HepG2 (cell line): ENCODE results near the gene CRIP1. TPM values are rescaled to one million over a fixed set of nuclear protein-coding genes. Genes with fewer than 3 reads are reported as not detected.

Experiments
- ATAC-seq: fragments of 200-7000 bp; cut with Tn5 transposase; 3 replicates; pipeline ENCODE4 v1.9.1; 2020; ENCODE audit warnings: mild to moderate bottlenecking, moderate library complexity
- BruUV-seq: library from RNA; stranded (reverse); fragments of 400-500 nt; replicated peaks from 2 replicates; lab custom pipeline; 2021; lab: Mats Ljungman, UMichigan
- CTCF ChIA-PET: fragments of 300-600 bp; formaldehyde crosslinking; extraction: SDS; loops from one replicate; lab custom pipeline; 2021; ENCODE audit warnings: low total read pairs, inconsistent platforms, low intra/inter-chr PET ratio; lab: Yijun Ruan, JAX
- POLR2A ChIA-PET: fragments of 350-600 bp; sonication (Branson Sonifier 250); formaldehyde crosslinking; loops from one replicate; lab custom pipeline; 2020; ENCODE audit warnings: antibody characterized with exemption, inconsistent platforms; lab: Yijun Ruan, JAX
- DNase-seq: peaks from one replicate; pipeline ENCODE4 v3.0.0-alpha.2; 2015; ENCODE audit warnings: low spot score
- FAIRE-seq: peaks from 3 replicates; lab custom pipeline; 2011; peaks lifted over from hg19 to GRCh38; lab: Jason Lieb, UNC
- H2AFZ ChIP-seq: one replicate; pipeline ENCODE4 v1.6.1; 2011; ENCODE audit warnings: low read length, inconsistent platforms
- H3K27ac ChIP-seq: fragments of 300-600 bp; 3 replicates; pipeline ENCODE4 v1.8.0; 2011; ENCODE audit warnings: mixed run types, mild to moderate bottlenecking, mixed read lengths, low read length, inconsistent platforms; ENCODE audit not compliant: insufficient read depth; ENCODE audit errors: extremely low read length
- H3K27me3 ChIP-seq, 2 experiments: fragments of 200-600 bp in 1 of 2; 2 replicates in 1 of 2; 3 replicates in 1 of 2; pipeline versions ENCODE4 v1.6.0 to v1.8.0; 2011; ENCODE audit warnings: low read length in 2 of 2, mild to moderate bottlenecking in 2 of 2, moderate library complexity in 2 of 2, inconsistent platforms in 1 of 2; ENCODE audit not compliant: insufficient read depth in 2 of 2, control insufficient read depth in 1 of 2
- H3K36me3 ChIP-seq, 2 experiments: fragments of 200-600 bp in 1 of 2; replicated peaks in 1 of 2; 2 replicates in 1 of 2; 3 replicates in 1 of 2; pipeline versions ENCODE4 v1.5.1 to v1.8.0; 2011; ENCODE audit warnings: low read length in 2 of 2, inconsistent platforms in 1 of 2; ENCODE audit not compliant: insufficient read depth in 2 of 2, control insufficient read depth in 1 of 2
- H3K4me1 ChIP-seq: 2 replicates; pipeline ENCODE4 v1.5.1; 2012; ENCODE audit warnings: low read length, inconsistent platforms; ENCODE audit not compliant: insufficient read depth
- H3K4me2 ChIP-seq: 2 replicates; pipeline ENCODE4 v1.6.0; 2011; ENCODE audit warnings: low read depth, low read length, inconsistent platforms
- H3K4me3 ChIP-seq, 3 experiments: fragments of 200-600 bp in 1 of 3; sonication (generic), shearing (Covaris generic) in 1 of 3; replicated peaks in 1 of 3; 2 replicates each; pipeline ENCODE4 v1.5.1; 2011 to 2016; ENCODE audit warnings: low read length in 3 of 3, inconsistent platforms in 2 of 3, low read depth in 2 of 3, mild to moderate bottlenecking in 2 of 3, control low read depth in 1 of 3, mixed read lengths in 1 of 3; ENCODE audit not compliant: insufficient read depth in 1 of 3
- H3K79me2 ChIP-seq: one replicate; pipeline ENCODE4 v1.6.1; 2011; ENCODE audit warnings: low read length, inconsistent platforms; ENCODE audit not compliant: insufficient read depth
- H3K9ac ChIP-seq: 2 replicates; pipeline ENCODE4 v1.6.0; 2011; ENCODE audit warnings: mild to moderate bottlenecking, low read depth, low read length, inconsistent platforms; ENCODE audit not compliant: insufficient read depth
- H3K9me3 ChIP-seq: 2 replicates; pipeline ENCODE4 v1.5.1; 2012; ENCODE audit warnings: mild to moderate bottlenecking, low read length
- H4K20me1 ChIP-seq: 2 replicates; pipeline ENCODE4 v1.6.0; 2011; ENCODE audit warnings: inconsistent platforms, mild to moderate bottlenecking, low read length, moderate library complexity; ENCODE audit not compliant: insufficient read depth
- AKNA ChIP-seq: sonication (generic); formaldehyde crosslinking; IDR thresholded peaks from 2 replicates; pipeline ENCODE4 v1.4.0; 2020; ENCODE audit warnings: missing genetic modification reagents, borderline replicate concordance
- CCAR2 ChIP-seq: fragments of 200-400 bp; formaldehyde crosslinking; optimal IDR thresholded peaks from 2 replicates; pipeline ENCODE3; 2018; ENCODE audit warnings: low read depth, mild to moderate bottlenecking, low read length, moderate library complexity
- DNMT1 ChIP-seq: sonication (generic); formaldehyde crosslinking; IDR thresholded peaks from 2 replicates; pipeline ENCODE4 v1.5.1; 2020; ENCODE audit warnings: mild to moderate bottlenecking, missing genetic modification reagents
- EED ChIP-seq: sonication (generic); formaldehyde crosslinking; IDR thresholded peaks from 2 replicates; pipeline ENCODE4 v1.5.0; 2020; ENCODE audit warnings: mild to moderate bottlenecking, missing genetic modification reagents
- FOXP1 ChIP-seq, 2 experiments: fragments of 450-650 bp in 1 of 2; IDR thresholded peaks; 2 replicates each; pipeline ENCODE4 v1.6.1; 2017 to 2018; ENCODE audit warnings: antibody characterized with exemption in 1 of 2
- MAZ ChIP-seq, 2 experiments: sonication (generic) in 1 of 2; formaldehyde crosslinking in 1 of 2; IDR thresholded peaks; 2 replicates each; pipeline versions ENCODE4 v1.5.0 to v1.6.1; 2012 to 2020; ENCODE audit warnings: low read depth in 2 of 2, mild to moderate bottlenecking in 2 of 2, borderline replicate concordance in 1 of 2, improper control_type of control experiment in 1 of 2, low read length in 1 of 2, missing genetic modification reagents in 1 of 2, moderate library complexity in 1 of 2
- RBFOX2 ChIP-seq: fragments of 200-400 bp; formaldehyde crosslinking; IDR thresholded peaks from 2 replicates; pipeline ENCODE4 v1.6.1; 2017; ENCODE audit warnings: low read depth, mild to moderate bottlenecking, low read length
- STAT6 ChIP-seq: sonication (generic); formaldehyde crosslinking; IDR thresholded peaks from 2 replicates; pipeline ENCODE4 v1.4.0; 2020; ENCODE audit warnings: missing genetic modification reagents, mild to moderate bottlenecking, borderline replicate concordance
- ZBTB42 ChIP-seq: sonication (generic); formaldehyde crosslinking; IDR thresholded peaks from 2 replicates; pipeline ENCODE4 v1.5.0; 2020; ENCODE audit warnings: mild to moderate bottlenecking, missing genetic modification reagents
- ZHX1 ChIP-seq: sonication (generic); formaldehyde crosslinking; IDR thresholded peaks from 2 replicates; pipeline ENCODE4 v1.8.1; 2022; ENCODE audit warnings: low read depth, mild to moderate bottlenecking, missing genetic modification reagents
- WGBS: methylation state at CpG from one replicate; pipeline ENCODE4 v1.1.6; 2017; ENCODE audit warnings: low lambda C conversion rate; 5-methylcytosine and 5-hydroxymethylcytosine counted together
- in situ Hi-C: cut with HindIII; loops from 2 replicates; pipeline ENCODE4 v1.10.0; 2017; ENCODE audit warnings: low pct_unique_long_range_greater_than_20kb; ENCODE audit not compliant: extremely low pct_ligation_motif_present
- intact Hi-C: fragments of 100-400 bp; cut with micrococcal nuclease; formaldehyde crosslinking; loops from one replicate; pipeline ENCODE4 v1.10.0; 2022; ENCODE audit not compliant: unreplicated experiment
- polyA plus RNA-seq, 8 experiments: library from polyadenylated mRNA; depleted of rRNA in 3 of 8; stranded (reverse) in 7 of 8; unstranded in 1 of 8; fragments of >200 nt; fragmentation: Illumina TruSeq in 4 of 8; extraction: Trizol in 4 of 8; gene quantifications; 2 replicates each; pipeline versions ENCODE4 v1.2.1 to v1.2.3, GENCODE V29; 2011 to 2016; ENCODE audit warnings: low read depth in 4 of 8, missing spikeins in 1 of 8, mixed read lengths in 1 of 8; ENCODE audit not compliant: insufficient read depth in 1 of 8
- total RNA-seq, 5 experiments: library from RNA; depleted of rRNA; stranded (reverse); fragments of >200 nt; fragmentation: Illumina TruSeq; extraction: Trizol; gene quantifications; 2 replicates each; pipeline ENCODE4 v1.2.3, GENCODE V29; 2016; ENCODE audit warnings: low read depth in 1 of 5

Gene CRIP1
- total and polyA plus RNA-seq, 2 of the 13 experiments (the other 11 are each of a cell fraction or from before 2014, with no cell fraction given), result 53.9 to 59.5 TPM

GRCh38 chr14:105529319-105529568 lies 42.6 kb downstream of the CRIP1 start:
- BruUV-seq, result no TSS peak
- intact Hi-C loops, result loop anchor here (2.0 kb wide), 1 partner anchor 48 kb away; no protein-coding TSS in a partner anchor

More at GRCh38 chr14:105529319-105529568, 42.6 kb downstream of the CRIP1 start:
- peaks cover 50% of the 10 kb centered on the region for H3K4me1 ChIP-seq
- ChIA-PET POLR2A (no interaction called here), CTCF (interaction anchor here (4.1 kb wide), 1 partner anchor 48 kb away, joined by 15 read pairs; no protein-coding TSS in a partner anchor)
- no peak overlapping the region for H2AFZ ChIP-seq
- FAIRE-seq (no peak), DNase-seq (no peak), ATAC-seq (no peak)
- H3K27me3 ChIP-seq, result peaks cover 3 to 27% of the 10 kb centered on the region in 2 experiments; a peak in 4 of 5 replicates
- no peak overlapping the region for H3K27ac ChIP-seq
- no peaks in the 10 kb centered on the region for H3K79me2 ChIP-seq
- in situ Hi-C loops, result loop anchor here (5.0 kb wide), 2 partner anchors 42 to 107 kb away; partner anchors contain the start of gene CRIP1
- no peak for TF ChIP-seq FOXP1 (IDR thresholded peaks at IDR 0.05)
- TF ChIP-seq FOXP1 (CRISPR knock-in tag; IDR thresholded peaks at IDR 0.05), result no peak
- 0 out of 2 replicates have a peak, but pooled peaks have one; percentile 4 for TF ChIP-seq RBFOX2
- peak; percentile 4; the same call in 1 of the 2 replicates for TF ChIP-seq ZHX1
- peak; percentile 4; the same call in 1 of the 2 replicates for TF ChIP-seq DNMT1 (CRISPR knock-in tag)
- TF ChIP-seq STAT6, result no peak
- no peak for TF ChIP-seq AKNA (CRISPR knock-in tag)
- TF ChIP-seq EED, result no peak
- TF ChIP-seq MAZ (IDR thresholded peaks at IDR 0.05; ENCODE audit: borderline replicate concordance, low read depth, low read length), result no peak
- TF ChIP-seq MAZ (CRISPR knock-in tag; IDR thresholded peaks at IDR 0.05; ENCODE audit: low read depth), result 0 out of 2 replicates have a peak, but pooled peaks have one; percentile 1
- no peak for TF ChIP-seq ZBTB42 (CRISPR knock-in tag)
- no peak for TF ChIP-seq CCAR2
- 0 out of 5 replicates have a peak, but pooled peaks cover 0 to 6% of the 10 kb centered on the region in 2 experiments for H3K36me3 ChIP-seq
- no peaks in the 10 kb centered on the region for H3K9me3 ChIP-seq
- no peak overlapping the region for H3K4me2 ChIP-seq
- H3K4me3 ChIP-seq, result no peak overlapping the region
- no peaks in the 10 kb centered on the region for H4K20me1 ChIP-seq
- 98% methylated on average over 13 of the region's 24 CpGs for WGBS
- H3K9ac ChIP-seq, result no peak overlapping the region
